ENCODE data around the gene POLE4.

POLE4 gene

GRCh38 chr2:74924463-74925265 lies 33.8 kb upstream of the POLE4 start:
- no peak for DNase-seq (ENCODE audit: extremely low read depth, insufficient read length)
- Histone ChIP-seq H3K4me3 (replicated peaks; ENCODE audit: low read depth, low read length) (no peak overlapping the region), H3K27me3 (replicated peaks; ENCODE audit: control insufficient read depth, insufficient read depth, low read length) (no peaks in the 10 kb centered on the region), H3K36me3 (ENCODE audit: control insufficient read depth, insufficient read depth, low read length) (no peaks in the 10 kb centered on the region)
- TF ChIP-seq, protein P1, sequence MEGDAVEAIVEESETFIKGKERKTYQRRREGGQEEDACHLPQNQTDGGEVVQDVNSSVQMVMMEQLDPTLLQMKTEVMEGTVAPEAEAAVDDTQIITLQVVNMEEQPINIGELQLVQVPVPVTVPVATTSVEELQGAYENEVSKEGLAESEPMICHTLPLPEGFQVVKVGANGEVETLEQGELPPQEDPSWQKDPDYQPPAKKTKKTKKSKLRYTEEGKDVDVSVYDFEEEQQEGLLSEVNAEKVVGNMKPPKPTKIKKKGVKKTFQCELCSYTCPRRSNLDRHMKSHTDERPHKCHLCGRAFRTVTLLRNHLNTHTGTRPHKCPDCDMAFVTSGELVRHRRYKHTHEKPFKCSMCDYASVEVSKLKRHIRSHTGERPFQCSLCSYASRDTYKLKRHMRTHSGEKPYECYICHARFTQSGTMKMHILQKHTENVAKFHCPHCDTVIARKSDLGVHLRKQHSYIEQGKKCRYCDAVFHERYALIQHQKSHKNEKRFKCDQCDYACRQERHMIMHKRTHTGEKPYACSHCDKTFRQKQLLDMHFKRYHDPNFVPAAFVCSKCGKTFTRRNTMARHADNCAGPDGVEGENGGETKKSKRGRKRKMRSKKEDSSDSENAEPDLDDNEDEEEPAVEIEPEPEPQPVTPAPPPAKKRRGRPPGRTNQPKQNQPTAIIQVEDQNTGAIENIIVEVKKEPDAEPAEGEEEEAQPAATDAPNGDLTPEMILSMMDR (IDR thresholded peaks at IDR 0.05; ENCODE audit: insufficient read depth, low read length, poor library complexity, severe bottlenecking) = no peak

- no peak overlapping the region for H3K4me3 ChIP-seq (replicated peaks; ENCODE audit: low read depth, low read length)
- no peaks in the 10 kb centered on the region for H3K27me3 ChIP-seq (replicated peaks; ENCODE audit: control insufficient read depth, insufficient read depth, low read length)
- no peak for DNase-seq (ENCODE audit: extremely low read depth, insufficient read length)
- TF ChIP-seq, protein P1 (IDR thresholded peaks at IDR 0.05; ENCODE audit: insufficient read depth, low read length, poor library complexity, severe bottlenecking) = no peak
- H3K36me3 ChIP-seq (ENCODE audit: control insufficient read depth, insufficient read depth, low read length) = no peaks in the 10 kb centered on the region
Observed at GRCh38 chr2:74925361-74925786, 33.1 kb upstream of the POLE4 start.

- H3K27me3 ChIP-seq (replicated peaks; ENCODE audit: control insufficient read depth, insufficient read depth, low read length) = no peaks in the 10 kb centered on the region
- no peak for DNase-seq (ENCODE audit: extremely low read depth, insufficient read length)
- no peaks in the 10 kb centered on the region for H3K36me3 ChIP-seq (ENCODE audit: control insufficient read depth, insufficient read depth, low read length)
- TF ChIP-seq, protein P1 (IDR thresholded peaks at IDR 0.05; ENCODE audit: insufficient read depth, low read length, poor library complexity, severe bottlenecking) = no peak
- no peak overlapping the region for H3K4me3 ChIP-seq (replicated peaks; ENCODE audit: low read depth, low read length)
Observed at GRCh38 chr2:74927621-74928020, 30.8 kb upstream of the POLE4 start.

GRCh38 chr2:74930811-74931486 lies 27.5 kb upstream of the POLE4 start:
- Histone ChIP-seq H3K36me3 (ENCODE audit: control insufficient read depth, insufficient read depth, low read length) (no peaks in the 10 kb centered on the region), H3K27me3 (replicated peaks; ENCODE audit: control insufficient read depth, insufficient read depth, low read length) (no peaks in the 10 kb centered on the region; the same call in 1 of the 2 replicates), H3K4me3 (replicated peaks; ENCODE audit: low read depth, low read length) (no peak overlapping the region)
- DNase-seq (ENCODE audit: extremely low read depth, insufficient read length) = no peak
- TF ChIP-seq, protein P1 (IDR thresholded peaks at IDR 0.05; ENCODE audit: insufficient read depth, low read length, poor library complexity, severe bottlenecking) = no peak

- no peak for DNase-seq (ENCODE audit: extremely low read depth, insufficient read length)
- Histone ChIP-seq H3K4me3 (replicated peaks; ENCODE audit: low read depth, low read length) (no peak overlapping the region), H3K36me3 (ENCODE audit: control insufficient read depth, insufficient read depth, low read length) (no peaks in the 10 kb centered on the region), H3K27me3 (replicated peaks; ENCODE audit: control insufficient read depth, insufficient read depth, low read length) (no peaks in the 10 kb centered on the region; the same call in 1 of the 2 replicates)
- TF ChIP-seq, protein P1 (IDR thresholded peaks at IDR 0.05; ENCODE audit: insufficient read depth, low read length, poor library complexity, severe bottlenecking) = no peak
Observed at GRCh38 chr2:74931940-74932339, 26.5 kb upstream of the POLE4 start.
